Stimulated activated CD8-positive, alpha-beta memory T cell treated with anti-CD3 and anti-CD28 coated beads, Interleukin-2, amount 100 ng/mL, for 1 hour (primary cell): ENCODE data around the gene KCNQ5.

Source experiments
- DNase-seq, 2 donors: peaks; one replicate each; pipeline ENCODE4 v3.0.0-alpha.2; 2020; ENCODE audit warnings: low read depth in 2 of 2

Gene KCNQ5

GRCh38 chr6:73049971-73050594 lies 428.2 kb downstream of the KCNQ5 start:
- DNase-seq = no peak

DNA sequence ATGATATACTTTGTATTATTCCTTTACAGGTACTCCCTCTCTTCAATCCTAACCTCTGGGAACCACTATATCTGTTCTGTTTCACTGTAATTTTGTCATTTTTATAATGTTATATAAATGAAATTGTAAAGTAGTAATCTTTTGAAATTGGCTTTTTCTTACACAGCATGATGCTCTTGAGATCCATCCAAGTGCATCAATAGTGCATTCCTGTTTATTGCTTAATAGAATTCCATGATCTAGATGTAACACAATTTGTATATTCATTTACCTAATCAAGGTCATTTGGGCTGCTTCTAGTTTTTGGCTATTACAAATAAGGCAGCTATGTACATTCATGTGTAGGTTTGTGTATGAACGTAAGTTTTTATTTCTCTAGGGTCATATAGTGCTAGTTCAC lies 428.8 kb downstream of the KCNQ5 start:
- DNase-seq = no peak

- no peak for DNase-seq
Measured at GRCh38 chr6:73051147-73051546, 429.3 kb downstream of the KCNQ5 start.

DNA sequence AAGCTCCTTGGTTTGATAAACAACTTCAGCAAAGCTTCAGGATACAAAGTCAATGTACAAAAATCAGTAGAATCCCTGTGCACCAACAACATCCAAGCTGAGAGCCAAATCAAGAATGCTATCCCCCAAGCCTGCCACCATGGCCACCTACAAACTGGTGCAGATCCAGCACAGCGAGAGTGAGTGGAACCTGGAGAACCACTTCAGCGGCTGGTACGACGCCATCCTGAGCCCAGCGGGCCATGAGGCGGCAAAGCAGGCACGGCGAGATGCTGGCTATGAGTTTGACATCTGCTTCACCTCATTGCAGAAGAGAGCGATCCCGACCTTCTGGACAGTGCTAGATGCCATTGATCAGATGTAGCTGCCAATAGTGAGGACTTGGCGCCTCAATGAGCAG lies 433.1 kb downstream of the KCNQ5 start:
- no peak for DNase-seq

DNA sequence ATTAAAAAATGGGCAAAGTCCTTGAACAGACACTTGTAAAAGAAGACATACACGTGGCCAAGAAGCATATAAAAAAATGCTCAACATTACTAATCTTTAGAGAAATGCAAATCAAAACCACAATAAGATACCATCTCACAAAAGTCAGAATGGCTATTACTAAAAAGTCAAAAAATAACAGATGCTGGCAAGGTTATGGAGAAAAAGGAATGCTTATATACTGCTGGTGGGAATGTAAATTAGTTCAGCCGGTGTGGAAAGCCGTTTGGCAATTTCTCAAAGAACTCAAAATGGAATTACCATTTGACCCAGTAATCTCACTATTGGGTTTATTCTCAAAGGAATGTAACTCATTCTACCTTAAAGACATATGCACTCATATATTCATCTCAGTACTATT lies 436.9 kb downstream of the KCNQ5 start:
- no peak for DNase-seq

GRCh38 chr6:73062130-73062529 lies 440.3 kb downstream of the KCNQ5 start:
- DNase-seq = no peak

DNA sequence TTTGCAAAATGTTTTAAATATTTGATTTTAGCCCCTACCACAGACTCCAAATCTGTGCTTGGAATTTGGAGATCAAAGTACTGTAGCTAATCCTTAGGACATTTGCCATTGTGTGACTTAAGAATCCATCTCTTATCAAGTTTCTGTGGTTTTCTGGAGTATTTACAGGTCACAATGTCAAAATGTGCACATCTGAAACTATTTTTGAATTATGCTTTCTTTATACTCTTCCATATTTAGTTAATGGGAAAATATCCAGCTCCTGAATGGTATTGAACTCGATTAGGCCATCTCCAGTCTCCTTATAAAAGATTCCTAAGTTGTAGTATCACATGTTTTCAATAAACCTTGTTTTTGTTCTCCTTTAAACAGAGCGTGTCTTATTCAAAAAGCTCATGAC lies 441.0 kb downstream of the KCNQ5 start:
- no peak for DNase-seq

- DNase-seq = no peak
Measured at GRCh38 chr6:73064266-73064665, 442.4 kb downstream of the KCNQ5 start.

- DNase-seq = no peak
Measured at GRCh38 chr6:73073238-73073637, 451.4 kb downstream of the KCNQ5 start.

- DNase-seq = no peak
Measured at GRCh38 chr6:73074175-73074574, 452.3 kb downstream of the KCNQ5 start.

DNA sequence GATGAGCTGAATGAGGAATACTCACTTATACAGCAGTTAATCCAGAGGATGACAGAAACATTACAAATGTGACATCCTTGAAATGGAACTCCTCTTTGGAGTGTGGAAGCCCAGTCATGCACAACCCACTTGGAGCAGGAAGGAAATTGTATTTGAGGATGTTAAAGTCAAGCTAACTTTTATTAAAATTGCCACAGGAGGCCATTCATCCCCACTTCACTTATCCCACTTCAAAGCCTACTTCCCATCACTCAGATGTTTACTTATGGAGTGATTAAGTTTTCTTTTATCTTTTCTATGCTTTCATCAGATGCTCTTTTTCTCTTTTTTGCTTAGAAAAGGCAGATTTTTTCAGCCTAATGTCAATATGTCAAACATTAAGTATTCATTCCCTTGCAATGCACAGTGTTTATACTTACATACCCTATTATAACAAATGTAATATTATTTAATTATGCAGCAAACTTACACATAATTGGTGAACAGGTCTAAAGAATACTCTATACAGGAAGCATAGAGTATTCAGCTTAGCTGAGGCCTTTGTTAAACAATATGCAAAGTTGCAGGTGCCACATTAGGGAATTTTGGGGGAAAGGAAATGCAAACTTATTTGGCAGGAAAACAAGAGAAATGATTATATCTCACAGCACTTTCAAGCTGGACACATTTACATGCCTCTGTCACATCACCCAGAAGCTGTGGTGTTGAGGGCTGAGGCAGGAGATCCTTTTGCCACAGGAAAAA lies 454.5 kb downstream of the KCNQ5 start:
- no peak for DNase-seq

GRCh38 chr6:73078333-73078862 lies 456.5 kb downstream of the KCNQ5 start:
- DNase-seq = no peak

DNA sequence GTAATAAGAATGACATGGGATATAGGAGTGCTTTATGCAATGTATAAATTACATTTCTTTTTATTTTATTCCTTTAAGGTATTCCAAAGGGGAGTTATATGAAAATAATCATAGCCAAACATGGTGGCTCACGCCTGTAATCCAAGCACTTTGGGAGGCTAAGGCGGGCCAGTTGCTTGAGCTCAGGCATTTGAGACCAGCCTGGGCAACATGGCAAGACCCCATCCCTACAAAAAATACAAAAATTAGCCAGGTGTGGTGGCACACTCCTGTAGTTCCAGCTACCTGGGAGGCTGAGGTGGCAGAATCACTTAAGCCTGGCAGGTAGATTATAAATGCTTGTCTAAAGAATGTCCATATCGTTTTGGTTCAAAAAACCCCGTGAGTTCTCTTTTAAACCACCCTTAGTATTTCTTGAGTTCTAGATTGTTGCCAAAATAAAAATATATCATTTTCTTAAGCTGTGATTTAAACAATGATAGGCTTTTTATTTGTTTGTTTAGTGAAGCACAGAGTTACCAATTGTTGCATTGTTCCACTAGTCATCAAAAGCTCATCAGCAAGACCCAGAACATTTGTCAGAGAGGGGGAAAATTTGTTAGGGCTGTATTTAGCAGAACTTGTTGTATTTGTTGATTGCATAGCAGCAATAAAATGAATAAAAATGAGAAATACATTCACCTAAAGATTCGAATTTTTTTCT lies 457.2 kb downstream of the KCNQ5 start:
- DNase-seq = no peak

DNA sequence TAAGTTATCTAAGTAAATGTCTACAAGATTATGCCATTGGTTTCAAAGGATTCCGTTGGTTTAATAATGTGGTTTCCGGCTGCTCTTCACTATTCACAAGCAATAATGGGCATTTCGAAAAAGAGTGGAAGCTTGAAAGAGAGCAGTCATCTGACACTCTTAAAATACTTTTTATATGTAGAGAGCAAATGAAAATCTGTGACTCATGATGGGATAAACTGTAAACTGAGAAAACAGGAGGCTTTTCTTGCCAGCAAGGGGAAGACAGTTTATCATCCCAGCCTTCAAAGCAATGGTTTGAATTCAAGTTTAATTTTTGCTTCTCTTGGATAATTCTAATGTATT lies 457.7 kb downstream of the KCNQ5 start:
- DNase-seq = no peak

DNA sequence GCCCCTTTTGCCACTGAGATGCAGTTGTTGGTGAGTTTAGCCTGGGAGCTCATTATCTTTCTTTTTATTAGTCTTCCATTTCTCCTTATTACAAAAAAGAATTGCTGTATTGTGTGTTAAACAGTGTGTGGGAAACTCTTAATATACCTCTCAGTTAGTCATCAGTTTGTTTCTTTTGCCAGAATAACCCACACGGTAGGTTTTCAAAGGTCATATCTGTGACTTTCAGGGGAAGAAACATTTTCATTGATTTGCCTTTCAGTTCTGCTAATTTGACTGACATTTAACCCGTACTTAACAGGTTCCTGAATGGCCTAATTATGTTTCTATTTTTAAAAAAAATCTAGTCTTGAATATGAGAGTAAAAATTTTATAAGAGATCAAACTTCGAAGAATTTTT lies 458.1 kb downstream of the KCNQ5 start:
- DNase-seq = no peak

DNA sequence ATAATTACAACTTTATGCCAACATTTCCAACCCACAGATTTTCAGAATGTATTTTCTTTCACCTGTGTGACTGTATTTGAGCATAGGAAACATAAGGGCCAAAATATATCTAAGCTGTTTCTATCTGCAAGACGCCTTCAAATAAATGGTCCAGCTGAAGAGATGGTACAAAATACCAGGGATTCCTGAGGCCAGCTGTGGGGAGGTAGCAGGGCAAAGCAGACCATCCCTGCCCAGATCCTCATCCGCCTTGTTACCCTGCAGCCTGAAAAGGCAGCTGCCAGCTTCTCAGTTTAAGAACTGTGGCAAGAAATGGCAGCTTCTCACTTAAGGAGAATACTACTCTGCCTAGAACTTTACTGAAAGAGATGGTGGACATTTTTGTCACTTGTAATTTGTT lies 460.1 kb downstream of the KCNQ5 start:
- no peak for DNase-seq

- DNase-seq = no peak
Measured at GRCh38 chr6:73083886-73084285, 462.0 kb downstream of the KCNQ5 start.

GRCh38 chr6:73085443-73085871 lies 463.6 kb downstream of the KCNQ5 start:
- DNase-seq = no peak

DNA sequence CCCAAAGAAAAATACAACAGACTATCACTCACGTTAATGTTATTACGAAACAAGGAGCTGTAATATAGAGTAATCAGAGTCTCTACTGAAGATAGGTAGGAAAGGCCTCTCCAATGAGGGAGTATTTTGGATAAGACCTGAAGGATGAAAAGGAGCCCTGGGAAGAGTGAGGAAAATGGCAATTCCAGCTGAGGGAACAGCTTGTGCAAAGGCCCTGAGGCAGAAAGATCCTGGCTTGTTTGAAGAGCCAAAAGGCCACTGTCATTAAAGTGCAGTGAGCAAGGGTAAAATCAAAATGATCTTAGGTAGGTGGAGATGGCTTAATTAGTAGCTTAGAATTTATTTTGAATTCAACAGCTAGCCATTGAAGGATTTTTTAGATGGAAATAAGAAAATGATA lies 464.9 kb downstream of the KCNQ5 start:
- DNase-seq = no peak

DNA sequence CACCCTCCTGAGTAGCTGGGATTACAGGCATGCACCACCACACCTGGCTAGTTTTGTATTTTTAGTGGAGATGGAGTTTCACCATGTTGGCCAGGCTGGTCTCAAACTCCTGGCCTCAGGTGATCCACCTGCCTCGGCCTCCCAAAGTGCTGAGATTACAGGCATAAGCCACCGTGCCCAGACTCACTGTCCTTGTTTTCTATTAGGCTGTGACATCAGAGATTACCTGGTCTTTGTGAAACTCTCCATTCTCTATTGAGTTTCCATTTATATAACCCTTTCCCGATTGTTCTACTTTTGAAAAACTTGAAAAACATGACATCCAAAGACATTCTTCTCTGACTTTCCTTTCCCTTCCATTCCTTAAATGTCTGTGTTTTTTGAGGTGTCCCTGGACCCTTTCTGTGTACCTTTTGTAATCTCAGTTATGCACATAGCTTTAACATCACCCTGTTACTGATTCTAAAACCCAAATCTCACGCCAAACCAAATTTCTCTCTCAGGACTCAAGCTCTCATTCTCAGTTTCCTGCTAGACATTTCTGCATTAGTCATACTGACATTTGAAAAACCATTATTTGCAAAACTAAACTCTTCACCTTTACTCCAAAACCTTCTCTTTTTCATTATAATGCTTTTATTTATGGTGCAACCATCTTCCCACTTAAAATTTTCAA lies 466.4 kb downstream of the KCNQ5 start:
- DNase-seq = no peak

DNA sequence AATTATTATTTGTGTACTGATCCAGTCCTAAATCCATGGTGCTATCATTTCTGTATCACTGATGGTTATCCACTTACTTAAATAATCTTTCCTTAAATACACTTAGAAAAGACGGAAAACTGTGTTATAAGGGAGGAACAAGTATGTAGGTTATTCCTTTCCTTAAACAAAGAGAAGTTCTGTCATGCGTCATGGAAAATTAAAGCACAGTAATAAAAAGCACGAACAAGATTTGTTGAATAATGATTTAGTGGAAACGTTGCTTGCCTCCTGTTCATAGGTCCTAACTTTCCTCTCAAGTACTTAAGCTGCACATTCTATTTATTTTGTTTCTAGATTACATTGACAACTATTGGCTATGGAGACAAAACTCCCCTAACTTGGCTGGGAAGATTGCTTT lies 483.1 kb downstream of the KCNQ5 start:
- no peak for DNase-seq

GRCh38 chr6:73107016-73107415 lies 485.2 kb downstream of the KCNQ5 start:
- DNase-seq = no peak
